Keratinocyte (primary cell): ENCODE results near the gene ANKRD13A. TPM values are rescaled to one million over a fixed set of nuclear protein-coding genes. Genes with fewer than 3 reads are reported as not detected.

Experiments used
- DNase-seq: peaks from one replicate; pipeline ENCODE4 v3.0.0-alpha.2; 2011; ENCODE audit warnings: low read depth, missing footprints, low spot score
- FAIRE-seq: peaks from 2 replicates; lab custom pipeline; 2011; peaks lifted over from hg19 to GRCh38; lab: Jason Lieb, UNC
- H2AFZ ChIP-seq: 2 replicates; pipeline ENCODE4 v1.6.0; 2012; ENCODE audit warnings: low read length, control low read depth, inconsistent platforms; ENCODE audit not compliant: control insufficient read depth
- H3K27ac ChIP-seq: 2 replicates; pipeline ENCODE4 v1.5.1; 2011; ENCODE audit warnings: low read length; ENCODE audit not compliant: control insufficient read depth, insufficient read depth
- H3K27me3 ChIP-seq: 3 replicates; pipeline ENCODE4 v1.6.0; 2011; ENCODE audit warnings: low read length; ENCODE audit not compliant: control insufficient read depth, insufficient read depth; ENCODE audit errors: extremely low read depth
- H3K36me3 ChIP-seq, 2 experiments: 2 replicates in 1 of 2; 3 replicates in 1 of 2; pipeline ENCODE4 v1.5.1; 2011; ENCODE audit warnings: low read length in 2 of 2, mild to moderate bottlenecking in 1 of 2; ENCODE audit not compliant: control insufficient read depth in 2 of 2, insufficient read depth in 2 of 2; ENCODE audit errors: extremely low read depth in 1 of 2
- H3K4me1 ChIP-seq: 3 replicates; pipeline ENCODE4 v1.5.1; 2011; ENCODE audit warnings: low read length; ENCODE audit not compliant: control insufficient read depth, insufficient read depth; ENCODE audit errors: extremely low read depth
- H3K4me2 ChIP-seq: 3 replicates; pipeline ENCODE4 v1.6.0; 2011; ENCODE audit warnings: low read depth, low read length; ENCODE audit not compliant: control insufficient read depth, insufficient read depth; ENCODE audit errors: extremely low read depth
- H3K4me3 ChIP-seq, 3 experiments: fragments of 200-600 bp in 1 of 3; sonication (generic) in 1 of 3; 2 replicates in 2 of 3; 3 replicates in 1 of 3; pipeline ENCODE4 v1.5.1; 2011 to 2016; ENCODE audit warnings: low read length in 3 of 3, mild to moderate bottlenecking in 3 of 3, control low read depth in 2 of 3, inconsistent platforms in 1 of 3, low read depth in 1 of 3, mixed read lengths in 1 of 3, mixed run types in 1 of 3, moderate library complexity in 1 of 3; ENCODE audit not compliant: control insufficient read depth in 2 of 3, insufficient read depth in 2 of 3; ENCODE audit errors: extremely low read depth in 1 of 3
- H3K79me2 ChIP-seq: 2 replicates; pipeline ENCODE4 v1.6.0; 2012; ENCODE audit warnings: low read length; ENCODE audit not compliant: control insufficient read depth, insufficient read depth
- H3K9ac ChIP-seq: 3 replicates; pipeline ENCODE4 v1.6.0; 2011; ENCODE audit warnings: low read length; ENCODE audit not compliant: control insufficient read depth, insufficient read depth; ENCODE audit errors: extremely low read depth
- H3K9me1 ChIP-seq: 3 replicates; pipeline ENCODE4 v1.6.0; 2011; ENCODE audit warnings: low read length; ENCODE audit not compliant: control insufficient read depth, insufficient read depth; ENCODE audit errors: extremely low read depth
- H3K9me3 ChIP-seq: 2 replicates; pipeline ENCODE4 v1.5.1; 2012; ENCODE audit warnings: low read depth, low read length; ENCODE audit not compliant: control insufficient read depth
- H4K20me1 ChIP-seq: 3 replicates; pipeline ENCODE4 v1.6.0; 2011; ENCODE audit warnings: low read length; ENCODE audit not compliant: control insufficient read depth, insufficient read depth; ENCODE audit errors: extremely low read depth
- CTCF ChIP-seq, 3 experiments: IDR thresholded peaks in 1 of 3; conservative IDR thresholded peaks in 1 of 3; optimal IDR thresholded peaks in 1 of 3; 2 replicates in 2 of 3; 3 replicates in 1 of 3; pipeline versions ENCODE3 to v1.5.1; 2011; ENCODE audit warnings: low read length in 3 of 3, mild to moderate bottlenecking in 3 of 3, moderate library complexity in 2 of 3, control low read depth in 1 of 3, inconsistent platforms in 1 of 3; ENCODE audit not compliant: insufficient read depth in 2 of 3; ENCODE audit errors: extremely low read depth in 1 of 3
- EZH2 ChIP-seq: IDR thresholded peaks from one replicate; pipeline ENCODE4 v1.6.1; 2012; ENCODE audit warnings: inconsistent platforms, mild to moderate bottlenecking, low read length, moderate library complexity
- dilution Hi-C: fragments of 300-500 bp; cut with MboI; formaldehyde crosslinking; loops from one replicate; pipeline ENCODE4 v1.7.0; 2020; ENCODE audit warnings: low sequenced_read_pairs; ENCODE audit not compliant: extremely low pct_ligation_motif_present
- polyA plus RNA-seq, 5 experiments: library from polyadenylated mRNA; depleted of rRNA in 3 of 5; stranded (reverse) in 3 of 5; stranded (forward) in 1 of 5; unstranded in 1 of 5; fragments of >200 nt; gene quantifications; 1 replicate in 1 of 5; 2 replicates in 3 of 5; 3 replicates in 1 of 5; pipeline versions ENCODE4 v1.2.1 to v1.2.3, GENCODE V29; 2011 to 2012; ENCODE audit warnings: missing spikeins in 2 of 5, low read depth in 1 of 5, low replicate concordance in 1 of 5

Gene ANKRD13A
- polyA plus RNA-seq, 1 donor (not counting 4 experiments of a cell fraction or from before 2014, with no cell fraction given), result 73.1 TPM

GRCh38 chr12:110002676-110003515 is 3.7 kb downstream of the ANKRD13A start:
- Histone ChIP-seq H2AFZ (no peak overlapping the region), H3K9me1 (no peaks in the 10 kb centered on the region), H3K27ac (peak overlapping the region; percentile 88), H3K27me3 (no peaks in the 10 kb centered on the region), H3K4me2 (peak overlapping the region; percentile 85), H3K4me3 (peak overlapping the region in 1 of 3 experiments; percentile 29), H4K20me1 (no peaks in the 10 kb centered on the region), H3K36me3 (peaks cover 0 to 4% of the 10 kb centered on the region in 2 experiments), H3K4me1 (peaks cover 29% of the 10 kb centered on the region), H3K79me2 (peaks cover 54% of the 10 kb centered on the region), H3K9me3 (no peaks in the 10 kb centered on the region), H3K9ac (peak overlapping the region; percentile 61)
- peak; percentile 41 for FAIRE-seq
- dilution Hi-C loops, result no loop called here
- DNase-seq, result no peak
- TF ChIP-seq EZH2 (no peak), CTCF (optimal IDR thresholded peaks at IDR 0.05 in 1 of 3, IDR thresholded peaks at IDR 0.05 in 1 of 3, conservative IDR thresholded peaks at IDR 0.05 in 1 of 3; ENCODE audit: extremely low read depth in 1 of 3, insufficient read depth in 2 of 3, low read length in 3 of 3) (no peak)

- Histone ChIP-seq H2AFZ (no peak overlapping the region), H3K9me3 (no peaks in the 10 kb centered on the region), H3K36me3 (peaks cover 0 to 4% of the 10 kb centered on the region in 2 experiments), H3K79me2 (peaks cover 64% of the 10 kb centered on the region), H4K20me1 (no peaks in the 10 kb centered on the region), H3K4me2 (no peak overlapping the region), H3K9me1 (no peaks in the 10 kb centered on the region), H3K9ac (no peak overlapping the region), H3K27ac (no peak overlapping the region), H3K4me3 (no peak overlapping the region), H3K27me3 (no peaks in the 10 kb centered on the region), H3K4me1 (peaks cover 29% of the 10 kb centered on the region)
- TF ChIP-seq EZH2, result no peak
- dilution Hi-C loops, result no loop called here
- DNase-seq (no peak), FAIRE-seq (no peak)
Observed at GRCh38 chr12:110004598-110004997, 5.4 kb downstream of the ANKRD13A start.
